K562 (cell line): ENCODE results near the gene SAMD11. TPM values are rescaled to one million over a fixed set of nuclear protein-coding genes. Genes with fewer than 3 reads are reported as not detected.

Source experiments
- HDGF ChIP-seq: fragments of 450-650 bp; IDR thresholded peaks from 2 replicates; pipeline ENCODE4 v1.6.1; 2016
- HNRNPLL ChIP-seq: fragments of 200-400 bp; formaldehyde crosslinking; IDR thresholded peaks from 2 replicates; pipeline ENCODE4 v1.6.1; 2017; ENCODE audit warnings: low read length, low read depth, mild to moderate bottlenecking; ENCODE audit not compliant: poor library complexity, severe bottlenecking
- ILK ChIP-seq: fragments of 450-650 bp; IDR thresholded peaks from 2 replicates; pipeline ENCODE4 v1.6.1; 2016; ENCODE audit warnings: missing genetic modification characterization, low read depth, mild to moderate bottlenecking, missing compliant biosample characterization, moderate library complexity, borderline replicate concordance
- KLF6 ChIP-seq: fragments of 250-450 bp; sonication (Bioruptor Pico); IDR thresholded peaks from 2 replicates; pipeline ENCODE4 v1.4.0; 2020; ENCODE audit warnings: mild to moderate bottlenecking, moderate library complexity, borderline replicate concordance
- MECOM ChIP-seq: fragments of 250-450 bp; sonication (Bioruptor Pico); IDR thresholded peaks from 2 replicates; pipeline ENCODE4 v1.8.0; 2022; ENCODE audit warnings: inconsistent platforms
- ZNF23 ChIP-seq: fragments of 250-450 bp; sonication (Bioruptor Pico); IDR thresholded peaks from 2 replicates; pipeline ENCODE4 v1.4.0; 2020; ENCODE audit warnings: mild to moderate bottlenecking
- ZNF232 ChIP-seq: sonication (generic); formaldehyde crosslinking; IDR thresholded peaks from 2 replicates; pipeline ENCODE4 v1.8.0; 2022; ENCODE audit warnings: mild to moderate bottlenecking, missing genetic modification reagents
- polyA plus RNA-seq, 8 experiments: library from polyadenylated mRNA; depleted of rRNA in 4 of 8; stranded (reverse) in 5 of 8; unstranded in 3 of 8; fragments of >200 nt; fragmentation: Nextera tagmentation in 2 of 8; fragmentation: Illumina TruSeq in 1 of 8; extraction: Ambion mirVana in 2 of 8; extraction: Trizol in 1 of 8; gene quantifications; 2 replicates each; pipeline versions ENCODE4 v1.2.1 to v1.2.3, GENCODE V29; 2011 to 2014; ENCODE audit warnings: inconsistent platforms in 1 of 8, missing spikeins in 1 of 8
- total RNA-seq, 7 experiments: library from RNA; depleted of rRNA in 6 of 7; stranded (reverse); fragments of >200 nt in 6 of 7; fragmentation: Illumina TruSeq in 2 of 7; extraction: Trizol in 2 of 7; gene quantifications; 2 replicates each; pipeline versions ENCODE4 v1.2.1 to v1.2.3, GENCODE V29; 2011 to 2021; ENCODE audit warnings: low replicate concordance in 1 of 7
- TF ChIP-seq, protein P1 (sequence below), 2 experiments: fragments of 450-650 bp; IDR thresholded peaks; 2 replicates each; pipeline ENCODE4 v1.6.1; 2016; ENCODE audit warnings: mild to moderate bottlenecking in 2 of 2, borderline replicate concordance in 1 of 2, low read depth in 1 of 2, moderate library complexity in 1 of 2
- TF ChIP-seq, protein P2 (sequence below): fragments of 200-800 bp; sonication (Bioruptor generic); IDR thresholded peaks from 2 replicates; pipeline ENCODE4 v1.6.1; 2017; ENCODE audit warnings: missing genetic modification characterization, missing compliant biosample characterization

Gene SAMD11
- total and polyA plus RNA-seq, 9 of the 15 experiments (the other 6 are each of a cell fraction or from before 2014, with no cell fraction given) = 0.07 to 0.82 (median 0.11) TPM; not detected in 2

DNA sequence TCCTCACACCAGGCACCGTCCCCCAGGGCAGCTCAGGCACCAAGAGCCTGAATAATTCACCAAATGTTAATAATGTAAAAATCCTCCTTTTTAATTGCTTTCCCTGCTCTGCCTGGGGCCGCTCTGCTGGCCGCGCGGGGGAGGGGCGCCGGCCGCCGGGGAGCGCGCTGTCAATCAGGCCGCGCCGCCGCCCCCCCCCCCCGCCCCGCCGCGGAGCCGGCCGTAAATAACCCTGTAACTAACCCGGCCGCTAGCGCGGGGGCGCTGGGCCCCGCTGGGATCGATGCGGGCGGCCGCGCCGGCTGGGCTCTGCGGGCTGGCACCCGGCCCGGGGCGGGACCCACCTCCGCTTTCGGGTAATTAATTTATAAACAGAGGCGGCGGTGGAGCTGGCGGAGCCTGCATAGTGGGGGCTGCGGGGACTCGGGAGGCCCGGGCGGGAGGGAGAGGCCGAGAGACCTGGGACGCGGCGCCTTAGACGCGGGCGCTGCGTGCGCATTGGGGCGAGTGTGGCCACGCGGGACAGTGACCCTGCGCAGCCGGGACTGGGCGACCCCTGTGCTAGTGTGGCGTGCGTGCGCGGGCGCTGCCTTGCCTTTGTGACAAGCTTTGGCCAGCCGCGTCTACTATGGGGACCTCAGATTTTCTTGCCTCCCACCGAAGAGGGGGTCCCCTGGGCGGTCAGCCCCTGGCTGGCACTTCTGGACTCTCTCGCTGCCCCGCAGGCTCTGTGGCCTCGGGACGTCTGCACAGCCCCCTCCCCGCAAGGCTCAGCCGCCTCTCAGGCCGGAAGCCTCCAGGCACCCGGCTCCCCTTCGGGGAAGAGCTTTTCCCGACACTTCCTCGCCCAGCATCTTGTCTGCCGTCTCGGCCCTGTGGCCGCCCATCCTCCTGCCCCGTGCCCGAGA is 16.6 kb downstream of the SAMD11 start (continued):
- TF ChIP-seq, protein P1, sequence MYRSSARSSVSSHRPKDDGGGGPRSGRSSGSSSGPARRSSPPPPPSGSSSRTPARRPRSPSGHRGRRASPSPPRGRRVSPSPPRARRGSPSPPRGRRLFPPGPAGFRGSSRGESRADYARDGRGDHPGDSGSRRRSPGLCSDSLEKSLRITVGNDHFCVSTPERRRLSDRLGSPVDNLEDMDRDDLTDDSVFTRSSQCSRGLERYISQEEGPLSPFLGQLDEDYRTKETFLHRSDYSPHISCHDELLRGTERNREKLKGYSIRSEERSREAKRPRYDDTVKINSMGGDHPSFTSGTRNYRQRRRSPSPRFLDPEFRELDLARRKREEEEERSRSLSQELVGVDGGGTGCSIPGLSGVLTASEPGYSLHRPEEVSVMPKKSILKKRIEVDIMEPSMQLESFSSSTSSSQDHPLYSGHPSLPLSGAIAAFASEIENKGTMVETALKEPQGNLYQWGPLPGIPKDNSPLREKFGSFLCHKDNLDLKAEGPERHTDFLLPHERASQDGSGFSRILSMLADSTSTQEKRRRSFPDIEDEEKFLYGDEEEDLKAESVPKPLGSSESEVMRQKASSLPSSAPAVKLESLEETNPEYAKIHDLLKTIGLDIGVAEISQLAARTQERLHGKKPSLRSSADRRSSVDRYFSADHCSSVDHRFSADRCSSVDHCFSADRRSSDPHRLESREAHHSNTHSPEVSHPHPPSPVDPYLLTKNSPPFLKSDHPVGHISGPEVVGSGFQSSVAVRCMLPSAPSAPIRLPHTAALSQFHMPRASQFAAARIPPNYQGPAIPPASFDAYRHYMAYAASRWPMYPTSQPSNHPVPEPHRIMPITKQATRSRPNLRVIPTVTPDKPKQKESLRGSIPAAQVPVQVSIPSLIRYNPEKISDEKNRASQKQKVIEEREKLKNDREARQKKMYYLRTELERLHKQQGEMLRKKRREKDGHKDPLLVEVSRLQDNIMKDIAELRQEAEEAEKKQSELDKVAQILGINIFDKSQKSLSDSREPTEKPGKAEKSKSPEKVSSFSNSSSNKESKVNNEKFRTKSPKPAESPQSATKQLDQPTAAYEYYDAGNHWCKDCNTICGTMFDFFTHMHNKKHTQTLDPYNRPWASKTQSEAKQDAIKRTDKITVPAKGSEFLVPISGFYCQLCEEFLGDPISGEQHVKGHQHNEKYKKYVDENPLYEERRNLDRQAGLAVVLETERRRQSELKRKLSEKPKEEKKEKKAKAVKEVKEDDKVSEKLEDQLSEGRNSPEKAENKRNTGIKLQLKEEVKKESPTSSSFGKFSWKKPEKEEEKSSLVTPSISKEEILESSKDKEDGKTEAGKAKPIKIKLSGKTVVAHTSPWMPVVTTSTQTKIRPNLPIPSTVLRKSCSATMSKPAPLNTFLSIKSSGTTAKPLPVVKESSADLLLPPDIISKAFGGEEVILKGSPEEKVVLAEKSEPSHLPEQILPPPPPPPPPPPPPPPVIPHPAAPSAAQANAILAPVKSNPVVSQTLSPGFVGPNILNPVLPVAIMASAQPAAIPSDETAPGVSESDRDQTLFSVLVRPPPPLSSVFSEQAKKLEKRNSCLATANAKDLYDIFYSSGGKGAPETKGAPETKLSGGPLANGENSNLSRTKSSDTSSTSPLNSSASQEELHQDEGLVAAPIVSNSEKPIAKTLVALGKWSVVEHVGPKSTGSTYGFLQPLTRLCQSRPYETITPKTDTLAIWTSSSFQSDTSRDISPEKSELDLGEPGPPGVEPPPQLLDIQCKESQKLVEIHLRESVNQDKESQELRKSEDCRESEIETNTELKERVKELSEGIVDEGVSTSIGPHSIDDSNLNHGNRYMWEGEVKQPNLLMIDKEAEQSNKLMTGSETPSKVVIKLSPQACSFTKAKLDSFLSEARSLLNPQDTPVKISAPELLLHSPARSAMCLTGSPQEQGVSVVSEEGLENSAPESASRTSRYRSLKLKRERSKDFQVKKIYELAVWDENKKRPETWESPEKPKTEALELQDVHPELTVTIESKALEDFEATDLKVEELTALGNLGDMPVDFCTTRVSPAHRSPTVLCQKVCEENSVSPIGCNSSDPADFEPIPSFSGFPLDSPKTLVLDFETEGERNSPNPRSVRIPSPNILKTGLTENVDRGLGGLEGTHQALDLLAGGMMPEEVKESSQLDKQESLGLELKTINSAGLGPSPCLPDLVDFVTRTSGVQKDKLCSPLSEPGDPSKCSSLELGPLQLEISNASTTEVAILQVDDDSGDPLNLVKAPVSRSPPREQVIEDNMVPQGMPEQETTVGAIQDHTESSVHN (IDR thresholded peaks at IDR 0.05; ENCODE audit: borderline replicate concordance in 1 of 2, low read depth in 1 of 2) = no peak
- TF ChIP-seq MECOM (CRISPR knock-in tag) (no peak), HNRNPLL (no peak), ZNF232 (CRISPR knock-in tag) (no peak), ZNF23 (no peak), HDGF (no peak), ILK (tag) (no peak), KLF6 (CRISPR knock-in tag) (no peak)
- TF ChIP-seq, protein P2, sequence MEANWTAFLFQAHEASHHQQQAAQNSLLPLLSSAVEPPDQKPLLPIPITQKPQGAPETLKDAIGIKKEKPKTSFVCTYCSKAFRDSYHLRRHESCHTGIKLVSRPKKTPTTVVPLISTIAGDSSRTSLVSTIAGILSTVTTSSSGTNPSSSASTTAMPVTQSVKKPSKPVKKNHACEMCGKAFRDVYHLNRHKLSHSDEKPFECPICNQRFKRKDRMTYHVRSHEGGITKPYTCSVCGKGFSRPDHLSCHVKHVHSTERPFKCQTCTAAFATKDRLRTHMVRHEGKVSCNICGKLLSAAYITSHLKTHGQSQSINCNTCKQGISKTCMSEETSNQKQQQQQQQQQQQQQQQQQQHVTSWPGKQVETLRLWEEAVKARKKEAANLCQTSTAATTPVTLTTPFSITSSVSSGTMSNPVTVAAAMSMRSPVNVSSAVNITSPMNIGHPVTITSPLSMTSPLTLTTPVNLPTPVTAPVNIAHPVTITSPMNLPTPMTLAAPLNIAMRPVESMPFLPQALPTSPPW (CRISPR knock-in tag) = peak; percentile 100
